NB4 (cell line): ENCODE results near the gene TCF12.

Experiments
- DNase-seq: peaks from one replicate; pipeline ENCODE4 v3.0.0; 2010; ENCODE audit warnings: low read depth
- H3K4me3 ChIP-seq: one replicate; pipeline ENCODE4 v1.5.1; 2011; ENCODE audit warnings: mild to moderate bottlenecking, low read depth, low read length, moderate library complexity
- MYC ChIP-seq: IDR thresholded peaks from 2 replicates; pipeline ENCODE4 v1.6.1; 2011; ENCODE audit warnings: low read depth, low read length
- POLR2A ChIP-seq: IDR thresholded peaks from 2 replicates; pipeline ENCODE4 v1.6.1; 2011; ENCODE audit warnings: mild to moderate bottlenecking; ENCODE audit not compliant: insufficient read length; ENCODE audit errors: extremely low read depth
- TF ChIP-seq, protein P1 (sequence below): IDR thresholded peaks from 2 replicates; pipeline ENCODE4 v1.6.1; 2011; ENCODE audit warnings: low read depth, low read length
- TF ChIP-seq, protein P2 (sequence below): IDR thresholded peaks from one replicate; pipeline ENCODE4 v1.5.1; 2012; ENCODE audit warnings: low read depth, low read length

Gene TCF12

DNA sequence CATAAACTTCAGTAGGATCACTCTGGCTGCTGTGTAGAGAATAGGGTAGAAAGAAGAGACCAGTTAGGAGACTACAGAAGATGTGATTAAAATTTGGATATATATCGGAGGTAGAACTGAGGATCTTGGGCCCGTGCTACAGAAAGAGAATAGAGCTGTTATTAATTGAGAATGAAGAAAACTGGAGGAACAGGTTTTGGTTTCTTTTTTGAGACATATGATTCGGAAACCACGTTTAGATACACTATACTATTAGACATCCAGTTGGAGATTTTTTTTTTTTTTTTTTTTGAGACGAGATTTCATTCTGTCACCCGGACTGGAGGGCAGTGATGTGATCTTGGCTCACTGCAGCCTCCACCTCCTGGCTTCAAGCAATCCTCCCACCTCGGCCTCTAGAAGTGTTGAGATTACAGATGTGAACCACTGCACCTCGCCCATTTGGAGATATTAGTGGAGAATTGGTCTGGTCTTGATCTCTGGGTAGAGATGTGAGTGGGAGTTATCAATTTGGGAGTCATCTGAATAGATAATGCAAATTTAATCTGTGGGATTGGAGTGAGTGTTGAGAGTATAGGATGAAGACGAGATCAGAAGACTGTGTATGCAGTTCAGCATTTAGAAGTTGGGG is 50.9 kb downstream of the TCF12 start:
- no peak for DNase-seq
- TF ChIP-seq, protein P1, sequence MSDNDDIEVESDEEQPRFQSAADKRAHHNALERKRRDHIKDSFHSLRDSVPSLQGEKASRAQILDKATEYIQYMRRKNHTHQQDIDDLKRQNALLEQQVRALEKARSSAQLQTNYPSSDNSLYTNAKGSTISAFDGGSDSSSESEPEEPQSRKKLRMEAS = no peak
- TF ChIP-seq POLR2A (no peak), MYC (no peak)
- TF ChIP-seq, protein P2, sequence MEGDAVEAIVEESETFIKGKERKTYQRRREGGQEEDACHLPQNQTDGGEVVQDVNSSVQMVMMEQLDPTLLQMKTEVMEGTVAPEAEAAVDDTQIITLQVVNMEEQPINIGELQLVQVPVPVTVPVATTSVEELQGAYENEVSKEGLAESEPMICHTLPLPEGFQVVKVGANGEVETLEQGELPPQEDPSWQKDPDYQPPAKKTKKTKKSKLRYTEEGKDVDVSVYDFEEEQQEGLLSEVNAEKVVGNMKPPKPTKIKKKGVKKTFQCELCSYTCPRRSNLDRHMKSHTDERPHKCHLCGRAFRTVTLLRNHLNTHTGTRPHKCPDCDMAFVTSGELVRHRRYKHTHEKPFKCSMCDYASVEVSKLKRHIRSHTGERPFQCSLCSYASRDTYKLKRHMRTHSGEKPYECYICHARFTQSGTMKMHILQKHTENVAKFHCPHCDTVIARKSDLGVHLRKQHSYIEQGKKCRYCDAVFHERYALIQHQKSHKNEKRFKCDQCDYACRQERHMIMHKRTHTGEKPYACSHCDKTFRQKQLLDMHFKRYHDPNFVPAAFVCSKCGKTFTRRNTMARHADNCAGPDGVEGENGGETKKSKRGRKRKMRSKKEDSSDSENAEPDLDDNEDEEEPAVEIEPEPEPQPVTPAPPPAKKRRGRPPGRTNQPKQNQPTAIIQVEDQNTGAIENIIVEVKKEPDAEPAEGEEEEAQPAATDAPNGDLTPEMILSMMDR = no peak
- no peak overlapping the region for H3K4me3 ChIP-seq

DNA sequence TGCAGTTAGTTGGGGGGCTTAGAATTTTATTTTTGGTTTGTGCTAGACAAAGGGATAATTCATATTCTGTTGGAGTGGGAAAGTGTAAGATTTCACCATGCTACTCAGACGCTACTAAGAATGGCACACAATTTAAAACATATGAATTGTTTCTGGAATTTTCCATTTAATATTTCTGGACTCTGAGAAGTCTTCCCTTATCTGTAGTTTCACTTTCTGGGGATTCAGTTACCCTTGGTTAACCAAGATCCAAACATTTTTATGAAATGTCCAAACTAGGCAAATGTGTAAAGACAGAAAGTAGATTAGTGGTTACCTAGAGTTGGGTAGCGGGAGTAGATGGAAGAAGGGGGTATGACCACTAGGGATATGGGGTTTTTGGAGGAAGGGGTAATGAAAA is 53.1 kb downstream of the TCF12 start:
- no peak overlapping the region for H3K4me3 ChIP-seq
- DNase-seq = no peak
- TF ChIP-seq, protein P2 = no peak
- TF ChIP-seq, protein P1 = no peak
- TF ChIP-seq POLR2A = no peak
- TF ChIP-seq MYC = no peak

DNA sequence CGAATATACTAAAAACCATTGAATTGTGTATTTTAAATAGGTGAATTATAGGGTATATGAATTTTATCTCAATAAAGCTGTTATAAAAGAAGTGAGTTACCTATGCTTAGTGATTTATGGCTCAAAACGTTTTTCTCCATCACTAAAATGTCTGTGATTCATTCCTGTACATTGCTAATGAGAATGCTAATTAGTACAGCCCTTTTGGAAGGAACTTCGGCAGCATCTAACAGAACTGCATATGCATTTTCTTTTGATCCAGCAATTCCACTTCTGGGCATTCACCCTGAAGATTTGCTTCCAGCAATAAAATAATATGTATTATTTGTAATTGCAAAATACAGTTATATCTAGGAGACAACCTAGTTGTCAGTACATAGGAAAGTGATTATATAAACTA is 53.6 kb downstream of the TCF12 start:
- TF ChIP-seq, protein P1 = no peak
- TF ChIP-seq MYC (no peak), POLR2A (no peak)
- TF ChIP-seq, protein P2 = no peak
- H3K4me3 ChIP-seq = no peak overlapping the region
- DNase-seq = no peak

DNA sequence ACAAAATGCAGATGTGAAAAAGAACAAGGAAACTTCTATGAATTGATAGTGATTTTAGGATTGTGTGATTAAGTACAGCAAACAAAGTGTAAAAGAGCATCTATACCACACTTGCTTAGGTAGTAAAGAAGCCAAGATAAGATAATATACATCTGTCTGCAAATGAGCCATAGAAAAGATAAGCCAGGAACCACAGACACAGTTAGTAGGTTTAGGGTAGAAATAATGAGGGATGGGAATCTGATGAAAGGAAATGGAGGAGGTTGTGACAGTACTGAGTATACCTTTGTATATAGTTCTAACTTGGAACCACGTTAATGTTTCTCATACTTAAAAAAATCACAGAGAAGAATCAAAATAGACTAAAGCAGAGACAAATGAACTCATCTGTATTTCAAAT is 54.0 kb downstream of the TCF12 start:
- no peak for TF ChIP-seq POLR2A
- TF ChIP-seq MYC = no peak
- TF ChIP-seq, protein P1 = no peak
- TF ChIP-seq, protein P2 = no peak
- DNase-seq = no peak
- H3K4me3 ChIP-seq = no peak overlapping the region

DNA sequence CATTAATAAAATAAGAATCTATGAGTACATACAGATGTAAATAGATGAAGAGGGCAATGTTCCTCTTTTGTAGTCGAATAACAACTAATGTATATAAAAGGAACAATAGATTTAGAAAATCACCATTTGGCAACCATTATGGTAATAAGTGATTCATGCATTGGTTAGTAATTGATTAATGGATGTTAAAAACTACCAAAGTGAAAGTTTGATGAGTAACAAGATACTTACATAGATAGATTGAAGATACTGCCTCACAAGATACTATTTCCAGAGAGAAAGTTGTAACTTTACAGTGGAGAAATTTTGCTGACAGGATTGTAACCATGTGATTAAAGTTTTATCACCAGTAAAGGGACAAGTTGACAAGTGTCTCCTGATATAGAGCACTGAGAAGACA is 55.0 kb downstream of the TCF12 start:
- H3K4me3 ChIP-seq = no peak overlapping the region
- TF ChIP-seq MYC (no peak), POLR2A (no peak)
- TF ChIP-seq, protein P2 = no peak
- TF ChIP-seq, protein P1 = no peak
- no peak for DNase-seq

DNA sequence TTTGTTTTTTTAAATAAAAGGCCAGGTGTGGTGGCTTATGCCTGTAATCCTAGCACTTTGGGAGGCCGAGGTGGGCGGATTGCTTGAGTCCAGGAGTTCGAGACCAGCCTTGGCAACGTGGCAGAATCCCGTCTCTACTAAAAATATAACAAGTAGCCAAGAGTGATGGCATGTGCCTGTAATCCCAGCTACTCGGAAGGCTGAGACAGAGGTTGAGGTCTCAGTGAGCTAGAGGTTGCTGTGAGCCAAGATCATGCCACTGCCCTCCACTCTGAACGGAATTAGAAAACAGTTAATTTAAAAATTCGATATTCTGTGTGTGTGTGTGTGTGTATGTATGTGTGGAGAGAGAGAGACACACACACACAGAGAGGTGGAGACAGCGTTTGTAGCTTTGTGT is 58.8 kb downstream of the TCF12 start:
- no peak overlapping the region for H3K4me3 ChIP-seq
- no peak for DNase-seq
- TF ChIP-seq MYC = no peak
- TF ChIP-seq POLR2A = no peak
- TF ChIP-seq, protein P1 = no peak
- TF ChIP-seq, protein P2 = no peak
